Endothelial cell of hepatic sinusoid (primary cell): ENCODE results near the gene COL27A1.
"Not testable (repeated sequence)": the region's sequence is repeated elsewhere in the genome, so short reads cannot be mapped to it uniquely, and the experiment has no call there.

ENCODE experiments used
- in situ Hi-C: cut with HindIII; loops from 2 replicates; pipeline ENCODE4 v1.10.0; 2017; ENCODE audit warnings: low sequenced_read_pairs

COL27A1 gene

GRCh38 chr9:114311571-114312512, 156.5 kb downstream of the COL27A1 start:
- in situ Hi-C loops, result no loop called here

- in situ Hi-C loops, result no loop called here
Measured at GRCh38 chr9:114312513-114312875, 157.2 kb downstream of the COL27A1 start.

GRCh38 chr9:114313186-114313585, 157.8 kb downstream of the COL27A1 start:
- in situ Hi-C loops, result no loop called here

GRCh38 chr9:114314256-114314867, 159.0 kb downstream of the COL27A1 start:
- in situ Hi-C loops, result no loop called here

- in situ Hi-C loops, result no loop called here
Measured at GRCh38 chr9:114314881-114315722, 159.8 kb downstream of the COL27A1 start.

- in situ Hi-C loops, result no loop called here
Measured at GRCh38 chr9:114315723-114316363, 160.5 kb downstream of the COL27A1 start.

- in situ Hi-C loops, result no loop called here
Measured at GRCh38 chr9:114316605-114317230, 161.4 kb downstream of the COL27A1 start.

- in situ Hi-C loops, result no loop called here
Measured at GRCh38 chr9:114317665-114318357, 162.5 kb downstream of the COL27A1 start.

- in situ Hi-C loops, result no loop called here
Measured at GRCh38 chr9:114318416-114318815, 163.1 kb downstream of the COL27A1 start.

- in situ Hi-C loops, result no loop called here
Measured at GRCh38 chr9:114319147-114319546, 163.8 kb downstream of the COL27A1 start.

- in situ Hi-C loops, result not testable (repeated sequence)
Measured at GRCh38 chr9:114320710-114321109, 165.4 kb downstream of the COL27A1 start.

GRCh38 chr9:114321759-114322158, 166.4 kb downstream of the COL27A1 start:
- in situ Hi-C loops, result no loop called here

- in situ Hi-C loops, result not testable (repeated sequence)
Measured at GRCh38 chr9:114322160-114322818, 167.0 kb downstream of the COL27A1 start.

GRCh38 chr9:114322831-114323531, 167.6 kb downstream of the COL27A1 start, which contains the start of gene ORM1:
ORM1 (plus strand) TSS chr9:114323098; CDS start chr9:114323134, 36 bp downstream.
- in situ Hi-C loops, result not testable (repeated sequence)

GRCh38 chr9:114323849-114324248, 168.5 kb downstream of the COL27A1 start:
- in situ Hi-C loops, result not testable (repeated sequence)

GRCh38 chr9:114324492-114324891, 169.2 kb downstream of the COL27A1 start:
- in situ Hi-C loops, result no loop called here

- in situ Hi-C loops, result not testable (repeated sequence)
Measured at GRCh38 chr9:114324965-114325364, 169.6 kb downstream of the COL27A1 start.

GRCh38 chr9:114325684-114326254, 170.4 kb downstream of the COL27A1 start:
- in situ Hi-C loops, result not testable (repeated sequence)
